GM18867 (cell line): Measurements from ENCODE around the gene GPC6.
A peak's percentile ranks its signal among the peaks of the same experiment; 100 is the strongest.

ENCODE experiments used
- ATAC-seq: cut with Tn5 transposase; IDR thresholded peaks from one replicate; pipeline ENCODE4 v1.9.1; 2021; ENCODE audit warnings: mild to moderate bottlenecking, moderate library complexity; ENCODE audit not compliant: unreplicated experiment

The GPC6 gene

DNA sequence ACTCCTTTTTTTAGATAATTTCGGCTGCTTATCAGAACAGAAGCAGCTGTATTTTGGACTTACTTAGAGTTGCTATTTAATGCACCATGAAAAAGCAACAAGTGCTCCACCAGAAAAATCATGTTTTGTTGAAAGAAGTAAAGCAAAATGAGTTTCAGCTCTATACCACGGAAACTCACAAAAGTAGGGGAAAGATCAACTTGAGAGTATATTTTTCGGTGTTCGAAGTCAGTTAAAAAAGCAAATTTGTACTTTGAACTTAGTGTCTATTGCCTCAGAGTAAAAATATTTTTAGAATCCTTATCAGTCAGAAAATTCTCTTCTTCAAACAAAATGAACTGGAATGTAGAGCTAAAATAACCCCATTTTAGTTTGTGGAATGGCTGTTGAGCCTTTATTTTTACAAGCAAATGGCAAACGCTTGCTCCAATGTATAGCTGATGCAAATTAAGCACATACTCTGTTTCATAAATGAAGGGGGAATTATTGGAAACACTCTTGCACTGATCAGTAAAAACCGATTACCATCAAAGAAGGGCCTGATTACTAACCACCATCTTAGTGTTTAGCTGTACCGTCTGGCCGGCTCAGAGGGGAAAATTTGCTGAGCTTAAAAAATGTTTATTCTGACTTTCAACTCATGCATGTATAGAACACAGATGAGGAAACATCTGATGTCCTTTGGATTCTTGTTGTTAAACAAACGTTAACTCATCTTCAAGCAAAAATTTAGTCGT lies 540.7 kb downstream of the GPC6 start:
- ATAC-seq = no peak

DNA sequence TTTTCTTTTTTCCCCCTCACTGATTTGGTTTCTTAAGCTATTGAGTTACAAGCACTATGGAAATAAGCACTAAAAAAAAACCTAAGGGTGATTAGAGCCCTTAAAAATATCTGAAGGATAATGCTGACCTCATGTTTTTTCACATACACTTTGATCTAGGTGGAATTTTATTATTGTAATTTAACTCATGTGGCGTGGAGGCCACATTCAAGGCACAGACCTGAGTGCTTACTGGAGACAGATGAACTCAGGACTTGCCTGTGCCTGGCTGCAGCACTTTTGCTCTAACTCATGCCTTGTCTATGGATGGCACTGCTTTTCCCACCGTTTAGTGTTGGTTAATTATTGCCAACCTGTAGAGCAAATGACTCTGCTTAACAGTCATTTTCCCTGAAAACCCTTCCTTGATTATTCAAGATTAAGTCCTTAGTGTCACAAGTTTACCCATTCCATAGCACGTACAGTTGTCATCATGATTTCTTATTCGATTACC lies 541.4 kb downstream of the GPC6 start:
- no peak for ATAC-seq

DNA sequence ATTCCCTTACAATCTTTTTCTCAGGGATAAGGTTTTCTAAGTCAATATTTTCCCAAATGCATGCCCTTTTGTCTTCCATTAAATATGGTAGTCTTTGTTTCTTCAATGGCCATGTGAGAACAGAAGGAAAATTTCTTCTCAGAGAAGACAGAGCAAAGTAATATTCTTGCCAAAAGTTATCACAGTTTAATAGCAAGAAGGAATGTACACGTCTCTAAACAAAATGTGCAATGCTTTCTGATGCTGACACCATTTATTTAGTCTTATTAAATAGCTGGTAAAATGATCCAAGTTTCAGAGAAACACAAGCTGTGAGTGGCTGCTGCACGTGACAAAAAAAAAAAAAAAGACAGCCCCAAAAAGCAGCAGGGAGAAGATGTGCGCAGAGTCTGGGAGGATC lies 542.5 kb downstream of the GPC6 start:
- ATAC-seq = no peak

DNA sequence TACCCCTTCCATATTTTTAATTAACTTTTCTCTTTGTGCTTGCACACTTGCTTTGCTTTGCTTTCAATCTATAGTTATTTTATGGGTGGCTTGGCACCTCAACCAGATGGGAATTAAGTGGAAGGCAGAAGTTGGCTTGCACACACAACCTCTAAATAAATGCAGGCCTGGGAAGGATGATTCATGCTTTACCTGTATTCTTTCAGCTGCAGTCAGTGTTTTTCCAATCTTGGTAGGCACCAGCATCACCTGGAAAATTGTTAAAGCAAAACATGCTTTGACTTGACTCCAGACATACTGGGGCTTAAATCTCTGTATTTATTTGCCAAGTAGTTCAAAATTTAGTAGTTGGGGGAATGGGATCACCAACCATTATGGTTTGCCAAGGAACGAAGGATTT lies 543.0 kb downstream of the GPC6 start:
- ATAC-seq = no peak

DNA sequence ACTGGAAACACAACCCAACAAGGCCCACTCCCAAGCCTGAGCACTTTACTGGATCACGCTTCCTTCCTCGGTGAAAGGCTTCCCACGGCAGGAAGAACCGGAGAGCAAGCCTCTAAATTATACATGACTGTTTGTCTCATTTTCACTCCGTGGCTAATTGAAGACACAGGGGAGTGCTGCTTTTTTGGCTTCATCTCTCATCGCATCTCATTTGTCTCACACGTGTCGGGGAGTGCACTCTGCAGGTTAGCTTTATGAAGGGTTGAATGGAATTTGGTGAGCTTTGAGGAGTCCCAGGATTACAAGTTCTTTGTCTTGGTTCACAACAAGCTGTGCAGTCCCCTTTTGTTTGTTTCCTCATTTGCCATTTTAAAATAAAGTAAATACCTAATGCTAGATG lies 544.6 kb downstream of the GPC6 start:
- ATAC-seq = no peak

DNA sequence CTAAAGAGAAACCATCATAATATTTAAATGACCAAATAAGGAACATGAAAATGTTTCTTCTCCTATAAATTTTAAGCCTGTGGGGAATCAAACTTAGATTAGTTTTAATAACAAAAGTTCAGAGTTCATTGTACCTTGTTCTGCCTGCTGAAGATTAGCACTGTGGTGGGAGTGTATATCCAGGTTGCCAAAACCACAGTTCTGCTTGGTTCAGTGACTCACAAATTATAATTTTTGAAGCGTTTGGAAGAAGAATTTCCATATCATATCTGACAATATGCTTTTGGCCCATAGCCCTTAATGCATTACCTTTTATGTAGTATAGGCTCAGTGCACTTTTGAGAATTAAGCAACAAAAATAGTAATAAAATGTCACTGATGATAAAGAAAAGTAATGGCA lies 545.2 kb downstream of the GPC6 start:
- ATAC-seq = no peak

DNA sequence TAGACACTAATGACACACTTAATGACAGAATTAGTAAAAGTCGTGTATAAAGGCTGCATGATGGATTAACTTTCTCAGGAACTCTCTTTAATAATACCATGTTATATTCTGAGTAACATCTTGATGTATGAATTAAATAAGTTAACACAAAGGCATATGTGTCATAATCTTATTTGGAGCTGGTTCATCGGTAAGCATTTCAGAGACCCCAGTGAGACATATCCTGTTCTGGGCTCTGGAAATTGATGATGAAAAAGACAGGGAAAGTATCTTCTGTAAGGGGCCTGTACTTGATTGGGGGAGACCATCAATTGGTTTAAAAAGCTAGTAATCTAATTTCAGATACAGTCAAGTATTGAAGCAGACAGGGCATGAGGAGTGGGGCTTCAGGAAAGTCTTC lies 547.9 kb downstream of the GPC6 start:
- ATAC-seq = no peak

DNA sequence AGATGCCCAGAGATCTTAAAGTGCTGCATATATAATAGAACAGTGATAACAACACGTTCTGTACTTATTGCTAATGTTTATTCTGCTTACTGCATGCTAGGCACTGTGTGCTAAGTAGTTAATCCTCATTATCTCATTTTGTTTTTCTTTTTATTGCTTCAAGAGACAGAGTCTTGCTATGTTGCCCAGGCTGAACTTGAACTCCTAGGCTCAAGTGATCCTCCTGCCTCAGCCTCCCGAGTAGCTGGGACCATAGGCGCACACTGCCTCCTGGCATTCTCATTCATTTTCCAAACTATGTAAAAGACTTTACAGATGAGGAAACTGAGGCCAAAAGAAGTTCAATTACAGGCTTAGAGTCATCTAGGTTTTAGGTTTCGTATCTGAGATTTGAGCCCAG lies 548.4 kb downstream of the GPC6 start:
- no peak for ATAC-seq

DNA sequence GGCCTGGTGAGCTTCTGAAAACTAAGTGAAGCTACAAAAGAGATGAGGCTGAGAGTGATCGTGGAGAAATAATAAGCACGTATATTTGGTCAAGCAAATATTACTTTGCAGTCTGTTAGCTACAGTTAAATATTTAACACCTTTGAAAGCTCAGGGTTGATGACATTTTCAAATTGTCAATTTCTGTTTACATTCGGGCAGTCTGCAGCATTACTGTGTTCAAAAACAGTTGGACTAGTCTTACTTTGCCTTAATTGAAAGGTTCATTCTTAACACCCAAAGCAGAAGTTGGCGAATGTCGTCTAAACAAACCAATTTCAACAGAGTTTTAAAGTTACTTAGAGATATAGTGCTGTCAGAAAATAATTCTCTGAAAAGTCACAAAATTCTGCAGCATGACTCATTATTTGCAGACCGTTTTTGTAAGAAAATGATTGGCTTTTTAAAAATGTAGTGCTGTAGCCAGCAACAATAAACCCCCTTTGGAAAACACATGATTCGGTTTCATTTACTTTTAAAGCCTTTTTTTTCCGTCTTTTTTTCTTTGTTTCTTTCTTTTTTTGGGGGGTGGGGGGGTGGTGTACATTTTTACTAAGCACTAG lies 549.0 kb downstream of the GPC6 start:
- ATAC-seq = no peak

DNA sequence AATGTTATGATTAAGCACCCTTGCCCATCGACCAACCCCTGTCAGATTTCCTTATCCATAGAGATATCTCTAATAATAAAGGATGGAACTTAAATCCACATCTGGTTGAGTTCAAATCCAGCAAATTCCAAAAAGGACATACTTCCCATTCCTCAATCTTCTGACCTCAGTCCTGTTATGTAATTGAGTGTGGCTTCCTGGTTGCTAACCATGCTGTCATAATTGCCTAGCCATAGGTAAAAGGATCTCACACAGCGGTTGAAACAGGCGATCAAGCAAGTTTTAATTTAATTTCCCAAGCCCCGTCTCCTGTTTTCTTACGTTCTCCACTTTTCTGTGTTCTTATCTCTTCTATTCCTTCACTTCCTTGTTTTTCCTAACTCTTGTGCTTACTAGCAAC lies 550.3 kb downstream of the GPC6 start:
- no peak for ATAC-seq

DNA sequence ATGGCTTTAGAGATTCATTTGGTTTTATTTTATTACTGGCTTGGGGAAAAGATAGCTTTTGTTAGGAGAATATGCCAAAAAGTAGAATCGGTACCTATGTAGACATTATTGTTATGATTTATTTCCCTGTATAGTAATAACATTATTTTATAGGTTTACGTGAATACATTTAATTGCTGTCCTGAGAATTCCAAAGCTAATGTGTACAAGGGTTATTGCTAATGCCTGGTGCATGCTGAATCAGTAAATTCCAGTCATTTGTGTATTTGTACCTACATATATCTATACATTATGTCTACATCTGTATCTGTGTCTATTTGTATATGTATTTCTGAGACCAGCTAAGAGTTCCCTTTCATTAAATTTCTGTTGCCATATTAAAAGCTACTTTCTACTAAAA lies 550.9 kb downstream of the GPC6 start:
- ATAC-seq = no peak

DNA sequence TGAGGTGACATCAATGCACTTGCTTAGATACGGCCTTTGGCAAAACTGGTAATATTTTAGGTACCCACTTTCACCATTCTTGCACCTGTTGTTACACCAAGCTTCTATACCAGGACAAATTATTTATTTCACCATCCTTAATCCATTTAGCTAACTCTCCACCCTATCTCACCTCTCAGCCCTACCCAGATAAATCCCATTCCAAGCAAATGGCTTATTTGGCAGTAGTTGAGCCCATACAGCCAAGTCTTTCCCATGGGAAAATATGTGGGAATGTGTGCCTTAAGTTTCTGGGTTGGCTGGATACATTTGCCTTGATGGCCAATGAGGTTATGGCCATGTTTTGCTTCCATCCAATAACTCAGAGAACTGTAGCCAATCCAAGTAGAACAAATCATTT lies 551.9 kb downstream of the GPC6 start:
- no peak for ATAC-seq

DNA sequence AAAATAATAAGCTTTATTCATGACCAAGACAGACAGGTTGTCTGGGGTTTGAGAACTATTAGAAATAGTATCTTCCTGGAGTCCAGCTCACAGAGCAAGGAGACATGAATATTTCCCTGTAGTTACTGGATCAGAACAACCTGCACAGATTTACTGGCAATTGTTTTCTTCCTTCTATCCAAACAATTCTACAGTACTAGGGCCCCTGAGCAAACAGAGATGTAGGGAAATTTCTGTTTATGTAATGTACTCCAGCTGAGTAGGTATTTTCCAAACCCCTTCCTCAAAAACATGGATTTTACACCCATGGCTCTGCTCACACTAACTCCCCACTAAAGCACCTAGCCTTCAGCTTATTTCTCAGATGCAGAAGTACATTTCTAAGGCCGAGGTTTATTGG lies 557.6 kb downstream of the GPC6 start:
- no peak for ATAC-seq

DNA sequence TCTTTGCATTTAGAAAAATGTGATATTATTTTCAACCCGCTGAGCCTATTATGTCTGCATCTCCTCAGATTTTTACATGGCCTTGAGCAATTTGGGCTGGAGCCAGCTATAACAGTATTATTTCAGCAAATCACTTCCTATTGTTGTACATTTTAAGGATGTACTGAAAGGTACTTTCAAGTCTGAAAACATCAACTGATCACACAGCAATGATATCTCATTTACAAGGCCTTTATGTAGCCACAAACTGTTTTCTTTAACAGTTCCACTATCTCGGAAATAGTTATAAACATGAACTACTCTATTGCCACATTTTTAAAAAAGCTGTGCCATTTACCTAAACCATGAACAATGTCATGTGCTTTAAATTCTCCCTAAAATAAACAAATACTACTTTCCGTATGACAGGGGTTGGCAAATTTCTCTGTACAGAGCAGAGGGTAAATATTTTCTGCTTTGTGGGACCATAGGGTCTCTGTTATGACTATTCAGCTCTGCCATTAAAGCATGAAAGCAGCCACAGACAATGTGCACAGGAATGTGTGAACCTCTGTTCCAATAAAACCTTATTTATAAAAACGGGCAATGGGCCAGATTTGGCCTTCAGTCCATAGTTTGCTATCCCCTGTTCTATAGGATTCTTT lies 560.4 kb downstream of the GPC6 start:
- no peak for ATAC-seq

DNA sequence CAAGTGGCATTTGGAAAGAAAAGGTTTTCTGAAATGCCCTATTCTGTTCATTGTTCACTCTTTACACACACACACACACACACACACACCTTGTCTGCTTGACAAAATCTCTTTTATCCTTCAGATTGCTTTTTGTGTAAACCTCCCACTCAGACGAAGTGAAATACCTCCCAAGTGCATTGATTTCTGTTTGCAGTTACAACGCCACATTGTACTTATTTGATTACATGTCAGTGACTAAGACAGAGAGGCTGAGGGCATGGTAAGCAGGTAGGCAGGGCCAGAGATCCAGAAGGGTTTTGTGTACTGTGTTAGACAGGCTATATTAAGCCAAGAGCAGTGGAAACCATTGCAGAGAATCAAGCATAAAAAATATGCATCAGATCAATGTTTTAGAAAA lies 561.8 kb downstream of the GPC6 start:
- ATAC-seq = no peak

DNA sequence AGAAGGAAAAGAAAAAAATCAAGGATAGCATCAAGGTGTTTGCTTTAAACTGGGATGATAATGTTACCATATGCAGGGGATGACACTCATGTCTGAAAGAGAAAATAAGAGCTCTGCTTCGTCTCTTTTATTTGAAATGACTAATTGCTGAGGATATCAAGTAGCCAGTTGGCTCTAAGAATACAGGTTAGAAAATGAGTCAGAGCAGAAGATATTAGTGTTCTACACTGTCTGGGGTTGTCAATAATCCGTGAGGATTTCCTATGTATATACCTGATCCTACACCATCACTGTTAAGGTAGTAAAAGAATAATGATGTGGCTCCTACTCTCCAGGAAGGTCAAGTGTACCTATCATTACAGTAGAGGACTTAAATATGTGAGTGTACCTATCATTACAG lies 562.5 kb downstream of the GPC6 start:
- ATAC-seq = no peak

DNA sequence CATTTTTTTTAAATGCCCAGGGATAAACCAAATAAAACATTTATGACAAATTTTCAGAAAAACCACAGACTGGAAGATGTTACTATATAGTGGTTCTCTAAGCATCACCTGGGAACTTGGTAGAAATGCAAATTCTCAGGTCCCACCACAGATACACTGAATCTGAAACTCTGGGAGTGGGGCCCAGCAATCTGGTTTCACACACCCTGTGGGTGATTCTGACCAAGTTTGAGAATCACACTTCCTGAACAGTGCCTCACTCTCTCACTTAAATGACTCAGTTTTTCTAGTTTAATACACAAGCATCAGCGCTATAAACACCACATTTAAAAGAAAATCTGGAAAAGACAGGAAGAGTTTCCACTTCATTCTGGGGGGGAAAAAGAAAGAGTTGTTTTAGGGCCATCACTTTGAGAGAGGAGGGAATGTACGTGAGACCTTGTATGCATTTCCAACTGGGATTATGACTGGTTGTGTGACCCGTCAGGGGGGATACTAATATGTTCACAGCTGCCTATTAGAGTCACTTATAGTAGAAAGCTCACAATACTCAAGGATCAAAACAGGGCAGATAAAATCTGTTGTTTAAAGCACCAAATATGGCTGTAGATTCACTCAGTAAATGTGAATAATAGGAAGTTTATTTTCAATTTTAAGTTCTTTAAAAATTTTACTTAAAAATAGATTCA lies 567.7 kb downstream of the GPC6 start:
- ATAC-seq = peak; percentile 84

DNA sequence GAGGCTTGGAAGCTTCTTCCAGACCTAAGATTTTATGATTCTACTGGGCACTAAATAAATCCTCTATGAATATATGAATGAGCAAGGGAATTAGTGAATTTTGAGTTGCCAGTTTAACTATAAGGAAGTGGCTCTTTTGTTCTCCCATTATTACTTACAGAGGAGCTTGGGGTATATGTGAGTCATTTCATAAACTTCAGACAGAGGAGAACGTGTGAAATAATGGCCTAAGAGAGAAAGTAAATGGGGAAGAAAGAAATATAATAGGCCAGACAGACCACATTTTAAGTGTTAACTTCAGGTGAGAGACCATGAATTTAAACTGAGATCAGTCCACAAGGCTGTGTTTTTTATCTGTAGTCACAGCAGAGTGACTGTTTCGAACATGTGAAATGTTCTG lies 570.9 kb downstream of the GPC6 start:
- ATAC-seq = peak; percentile 63

DNA sequence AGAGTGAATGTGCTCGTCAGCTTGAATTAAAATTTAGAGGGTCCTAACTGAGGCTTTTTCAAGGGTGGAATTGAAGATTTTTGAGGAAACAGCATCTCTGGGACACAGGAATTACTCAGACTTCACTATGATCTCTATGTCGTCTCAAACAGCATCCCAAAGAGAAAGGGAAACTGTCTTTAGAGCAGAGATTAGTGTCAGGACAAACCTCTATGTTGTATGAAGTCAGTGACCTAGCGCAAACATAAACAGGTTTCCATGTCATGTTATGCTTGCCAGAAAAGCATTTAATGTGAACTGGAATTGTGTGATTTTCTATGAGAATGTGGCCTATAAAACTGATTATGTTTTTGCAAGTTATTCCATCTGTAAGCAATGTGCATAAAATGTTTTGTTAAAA lies 573.7 kb downstream of the GPC6 start:
- ATAC-seq = no peak

DNA sequence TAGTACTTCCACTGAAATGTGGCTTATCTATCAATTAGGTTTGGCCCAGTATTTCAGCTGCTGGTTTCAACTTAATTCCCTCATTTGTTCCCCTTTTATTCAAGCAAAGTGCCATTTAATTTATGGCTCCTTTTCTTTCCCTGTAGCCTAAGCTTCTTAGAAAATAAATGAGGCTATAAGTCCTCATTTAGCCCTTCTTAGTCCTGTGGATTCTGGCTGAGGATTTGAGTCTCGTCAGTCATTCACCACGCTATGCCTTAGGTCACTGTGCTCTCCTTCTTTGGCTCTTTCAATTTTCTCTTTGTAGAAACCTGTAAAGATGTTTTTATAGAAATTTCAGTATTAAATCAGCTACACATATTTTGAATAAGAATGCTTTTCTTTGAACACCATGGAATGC lies 579.1 kb downstream of the GPC6 start:
- ATAC-seq = no peak

DNA sequence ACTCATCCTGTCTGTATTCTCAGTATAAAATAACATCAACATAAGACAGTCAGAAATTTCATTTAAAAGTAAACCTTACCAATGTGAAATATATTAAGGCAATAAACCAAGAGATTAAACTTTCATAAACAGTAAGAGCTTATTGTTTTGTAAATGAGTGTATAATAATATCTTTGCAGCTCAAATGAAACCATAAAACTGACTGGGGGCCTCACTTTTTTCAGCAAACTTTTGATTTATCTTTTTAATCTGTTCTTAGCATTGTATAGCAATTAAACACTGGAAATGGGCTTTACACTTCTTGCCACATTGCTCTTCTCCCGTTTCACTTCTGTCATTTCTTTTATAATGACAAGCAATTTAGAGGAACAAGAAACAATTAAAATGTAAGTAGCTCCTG lies 580.3 kb downstream of the GPC6 start:
- no peak for ATAC-seq

DNA sequence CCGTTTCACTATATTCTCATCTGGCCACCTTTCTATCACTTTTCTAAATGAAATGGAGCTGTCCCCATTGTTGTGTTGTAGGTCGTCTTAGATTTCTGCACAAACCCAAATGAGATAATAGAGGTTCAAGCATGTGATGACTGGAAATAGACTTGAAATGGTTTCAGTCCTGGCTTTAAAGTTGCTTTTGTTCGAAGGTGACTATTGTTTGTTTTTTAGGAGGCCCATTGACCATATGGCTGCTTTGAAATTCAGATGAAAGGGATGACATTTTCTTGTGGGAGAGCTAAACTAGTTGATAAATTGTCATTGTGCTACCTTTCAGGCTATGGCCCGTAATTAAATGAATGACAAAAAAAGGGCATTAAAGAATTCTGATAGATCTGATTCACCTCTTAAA lies 583.7 kb downstream of the GPC6 start:
- ATAC-seq = no peak
